H9 (cell line): ENCODE data around the gene ZNF474. TPM values are rescaled to one million over a fixed set of nuclear protein-coding genes. Genes with fewer than 3 reads are reported as not detected.

Experiments
- DNase-seq: peaks from one replicate; pipeline ENCODE4 v3.0.0-alpha.2; 2017
- H2AFZ ChIP-seq: one replicate; pipeline ENCODE4 v1.6.1; 2013; ENCODE audit warnings: mild to moderate bottlenecking, low read length, control low read depth, moderate library complexity
- H2AK5ac ChIP-seq: 2 replicates; pipeline ENCODE4 v1.6.1; 2013; ENCODE audit warnings: low read length, control low read depth, mixed read lengths; ENCODE audit not compliant: insufficient read length
- H2BK120ac ChIP-seq: one replicate; pipeline ENCODE4 v1.6.1; 2013; ENCODE audit warnings: low read depth, mild to moderate bottlenecking, low read length, control low read depth, inconsistent platforms; ENCODE audit not compliant: poor library complexity, severe bottlenecking
- H2BK12ac ChIP-seq: 2 replicates; pipeline ENCODE4 v1.6.1; 2013; ENCODE audit warnings: low read length, control low read depth, mixed read lengths, low read depth; ENCODE audit not compliant: insufficient read length
- H2BK15ac ChIP-seq: 2 replicates; pipeline ENCODE4 v1.6.1; 2013; ENCODE audit warnings: low read depth, low read length, control low read depth
- H2BK20ac ChIP-seq: one replicate; pipeline ENCODE4 v1.6.1; 2013; ENCODE audit warnings: low read depth, mild to moderate bottlenecking, low read length, control low read depth, inconsistent platforms; ENCODE audit not compliant: poor library complexity, severe bottlenecking
- H2BK5ac ChIP-seq: 2 replicates; pipeline ENCODE4 v1.6.1; 2013; ENCODE audit warnings: low read length, control low read depth, mixed read lengths; ENCODE audit not compliant: insufficient read length
- H3K14ac ChIP-seq: 2 replicates; pipeline ENCODE4 v1.6.1; 2013; ENCODE audit warnings: low read length, control low read depth; ENCODE audit not compliant: insufficient read depth
- H3K18ac ChIP-seq: 2 replicates; pipeline ENCODE4 v1.6.1; 2013; ENCODE audit warnings: low read depth, mild to moderate bottlenecking, mixed read lengths, low read length, control low read depth; ENCODE audit not compliant: insufficient read length
- H3K23ac ChIP-seq: 2 replicates; pipeline ENCODE4 v1.6.1; 2013; ENCODE audit warnings: low read length, control low read depth, mixed read lengths, low read depth; ENCODE audit not compliant: insufficient read length
- H3K23me2 ChIP-seq: 2 replicates; pipeline ENCODE4 v1.6.1; 2013; ENCODE audit warnings: low read depth, mild to moderate bottlenecking, mixed read lengths, low read length, control low read depth; ENCODE audit not compliant: insufficient read length, poor library complexity, severe bottlenecking
- H3K27ac ChIP-seq: 2 replicates; pipeline ENCODE4 v1.5.1; 2013; ENCODE audit warnings: low read length, control low read depth, mixed read lengths, low read depth; ENCODE audit not compliant: insufficient read length
- H3K27me3 ChIP-seq: 2 replicates; pipeline ENCODE4 v1.6.1; 2013; ENCODE audit warnings: low read length, control low read depth, inconsistent platforms; ENCODE audit not compliant: insufficient read depth
- H3K4ac ChIP-seq: 2 replicates; pipeline ENCODE4 v1.6.1; 2013; ENCODE audit warnings: low read depth, mild to moderate bottlenecking, control low read depth, inconsistent platforms, low read length, moderate library complexity
- H3K4me1 ChIP-seq: 2 replicates; pipeline ENCODE4 v1.6.1; 2013; ENCODE audit warnings: low read length, control low read depth, inconsistent platforms; ENCODE audit not compliant: insufficient read depth
- H3K4me2 ChIP-seq: 2 replicates; pipeline ENCODE4 v1.6.1; 2013; ENCODE audit warnings: low read length, control low read depth, mixed read lengths; ENCODE audit not compliant: insufficient read length, insufficient read depth
- H3K56ac ChIP-seq: 2 replicates; pipeline ENCODE4 v1.6.1; 2013; ENCODE audit warnings: low read depth, mild to moderate bottlenecking, mixed read lengths, low read length, control low read depth; ENCODE audit not compliant: insufficient read length
- H3K79me1 ChIP-seq: 2 replicates; pipeline ENCODE4 v1.6.1; 2013; ENCODE audit warnings: low read depth, mild to moderate bottlenecking, moderate library complexity, low read length, control low read depth, inconsistent platforms; ENCODE audit not compliant: insufficient read depth, poor library complexity, severe bottlenecking
- H3K79me2 ChIP-seq: 2 replicates; pipeline ENCODE4 v1.6.1; 2013; ENCODE audit warnings: low read length, control low read depth, inconsistent platforms; ENCODE audit not compliant: insufficient read depth
- H3K9ac ChIP-seq: 2 replicates; pipeline ENCODE4 v1.6.1; 2013; ENCODE audit warnings: low read length, control low read depth, mixed read lengths; ENCODE audit not compliant: insufficient read length; ENCODE audit errors: extremely low read depth
- H3K9me3 ChIP-seq: one replicate; pipeline ENCODE4 v1.6.1; 2013; ENCODE audit warnings: low read depth, low read length, inconsistent platforms; ENCODE audit not compliant: control insufficient read depth
- H3T11ph ChIP-seq: one replicate; pipeline ENCODE4 v1.6.1; 2013; ENCODE audit warnings: mild to moderate bottlenecking, low read length, control low read depth, inconsistent platforms
- H4K20me1 ChIP-seq: one replicate; pipeline ENCODE4 v1.6.1; 2013; ENCODE audit not compliant: control insufficient read depth, insufficient read length, insufficient read depth
- H4K5ac ChIP-seq: 2 replicates; pipeline ENCODE4 v1.6.1; 2013; ENCODE audit warnings: low read depth, mild to moderate bottlenecking, mixed read lengths, low read length, control low read depth; ENCODE audit not compliant: insufficient read length
- H4K8ac ChIP-seq: replicated peaks from 2 replicates; pipeline ENCODE4 v1.6.1; 2013; ENCODE audit warnings: low read length, control low read depth, mixed read lengths, low read depth; ENCODE audit not compliant: insufficient read length
- H4K91ac ChIP-seq: 2 replicates; pipeline ENCODE4 v1.6.1; 2013; ENCODE audit warnings: low read depth, mild to moderate bottlenecking, moderate library complexity, mixed read lengths, low read length, control low read depth; ENCODE audit not compliant: insufficient read length
- H3K27ac Mint-ChIP-seq, 3 experiments: 2 replicates in 2 of 3; 3 replicates in 1 of 3; pipeline ENCODE4 v1.8.0; 2020 to 2021; ENCODE audit warnings: mixed read lengths in 3 of 3, mild to moderate bottlenecking in 1 of 3, moderate library complexity in 1 of 3
- H3K27me3 Mint-ChIP-seq: 2 replicates; pipeline ENCODE4 v1.8.0; 2021; ENCODE audit warnings: low read depth, mild to moderate bottlenecking, moderate library complexity, mixed read lengths
- H3K36me3 Mint-ChIP-seq, 3 experiments: 2 replicates in 2 of 3; 3 replicates in 1 of 3; pipeline ENCODE4 v1.8.0; 2020 to 2021; ENCODE audit warnings: low read depth in 3 of 3, mixed read lengths in 3 of 3; ENCODE audit not compliant: insufficient read depth in 1 of 3
- H3K4me1 Mint-ChIP-seq, 2 experiments: 2 replicates each; pipeline ENCODE4 v1.8.0; 2020; ENCODE audit warnings: mixed read lengths in 2 of 2
- H3K4me3 Mint-ChIP-seq, 2 experiments: 2 replicates in 1 of 2; 3 replicates in 1 of 2; pipeline ENCODE4 v1.8.0; 2020 to 2021; ENCODE audit warnings: mild to moderate bottlenecking in 2 of 2, mixed read lengths in 2 of 2, moderate library complexity in 1 of 2
- H3K9me3 Mint-ChIP-seq, 2 experiments: 2 replicates in 1 of 2; 3 replicates in 1 of 2; pipeline ENCODE4 v1.8.0; 2020; ENCODE audit warnings: mild to moderate bottlenecking in 2 of 2, mixed read lengths in 2 of 2, moderate library complexity in 1 of 2
- CTCF ChIP-seq: fragments of 200-600 bp; sonication (generic); conservative IDR thresholded peaks from 3 replicates; pipeline ENCODE4 v1.8.0; 2021; ENCODE audit warnings: antibody characterized with exemption, mild to moderate bottlenecking
- WGBS: extraction: QIAGEN DNeasy Blood & Tissue Kit; methylation state at CpG from one replicate; pipeline ENCODE4 v1.1.7; 2013; ENCODE audit warnings: missing lambda C conversion rate, low lambda C conversion rate, mixed read lengths; ENCODE audit not compliant: insufficient read length; ENCODE audit errors: extremely low coverage; 5-methylcytosine and 5-hydroxymethylcytosine counted together
- total RNA-seq: library from RNA; stranded (reverse); gene quantifications from 2 replicates; pipeline ENCODE4 v1.2.1, GENCODE V29; 2021

Gene ZNF474
- total RNA-seq, 1 experiment from 2014 or later, result not detected

GRCh38 chr5:122101636-122102285 lies 27.6 kb upstream of the ZNF474 start:
- H3K4ac ChIP-seq, result no peak overlapping the region
- TF ChIP-seq CTCF, result peak; percentile 71
- H3K23me2 ChIP-seq, result no peaks in the 10 kb centered on the region
- no CpG with 5 or more reads among the region's 4 CpGs for WGBS
- no peak overlapping the region for H4K5ac ChIP-seq
- no peak overlapping the region for H2BK5ac ChIP-seq
- no peaks in the 10 kb centered on the region for H3K4me1 ChIP-seq
- no peaks in the 10 kb centered on the region for H4K20me1 ChIP-seq
- no peaks in the 10 kb centered on the region for H3K36me3 Mint-ChIP-seq
- no peak for DNase-seq
- H3K4me2 ChIP-seq, result no peak overlapping the region
- H3K27ac Mint-ChIP-seq, result no peak overlapping the region
- no peak overlapping the region for H2BK15ac ChIP-seq
- H3K14ac ChIP-seq, result no peak overlapping the region
- no peaks in the 10 kb centered on the region for H3K79me1 ChIP-seq
- no peak overlapping the region for H3K23ac ChIP-seq
- no peak overlapping the region for H2BK12ac ChIP-seq
- no peak overlapping the region for H4K91ac ChIP-seq
- H3T11ph ChIP-seq, result no peak overlapping the region
- no peak overlapping the region for H2AK5ac ChIP-seq
- H3K4me3 Mint-ChIP-seq, result no peak overlapping the region
- peaks cover 14 to 20% of the 10 kb centered on the region in 2 experiments for H3K4me1 Mint-ChIP-seq
- no peak overlapping the region for H2BK120ac ChIP-seq
- H3K18ac ChIP-seq, result no peak overlapping the region
- H2AFZ ChIP-seq, result no peak overlapping the region
- no peak overlapping the region for H3K9ac ChIP-seq
- H4K8ac ChIP-seq, result no peak overlapping the region
- no peaks in the 10 kb centered on the region for H3K9me3 Mint-ChIP-seq
- no peaks in the 10 kb centered on the region for H3K79me2 ChIP-seq
- no peak overlapping the region for H3K56ac ChIP-seq
- no peak overlapping the region for H3K27ac ChIP-seq
- no peak overlapping the region for H2BK20ac ChIP-seq
- H3K27me3 Mint-ChIP-seq, result no peaks in the 10 kb centered on the region
- H3K27me3 ChIP-seq, result no peaks in the 10 kb centered on the region
- no peaks in the 10 kb centered on the region for H3K9me3 ChIP-seq
